CD14-positive monocyte (primary cell): ENCODE measurements around the gene DAP3. TPM values are rescaled to one million over a fixed set of nuclear protein-coding genes. Genes with fewer than 3 reads are reported as not detected.
A peak's percentile ranks its signal among the peaks of the same experiment; 100 is the strongest.
"Not testable (repeated sequence)": the region's sequence is repeated elsewhere in the genome, so short reads cannot be mapped to it uniquely, and the experiment has no call there.

Experiments
- DNase-seq, 3 donors: peaks; one replicate each; pipeline ENCODE4 v3.0.0-alpha.2; 2011 to 2022
- H2AFZ ChIP-seq: 2 replicates; pipeline ENCODE4 v1.6.0; 2012; ENCODE audit warnings: mild to moderate bottlenecking, low read depth, low read length, inconsistent platforms; ENCODE audit not compliant: insufficient read depth, poor library complexity, severe bottlenecking
- H3K27ac ChIP-seq, 2 donors: 1 replicate in 1 of 2; 2 replicates in 1 of 2; pipeline ENCODE4 v1.5.1; 2012 to 2013; ENCODE audit warnings: low read length in 2 of 2, control low read depth in 1 of 2, inconsistent platforms in 1 of 2, low read depth in 1 of 2, mild to moderate bottlenecking in 1 of 2
- H3K27me3 ChIP-seq, 2 donors: one replicate each; pipeline versions ENCODE4 v1.6.0 to v1.6.1; 2011 to 2013; ENCODE audit warnings: low read length in 2 of 2; ENCODE audit not compliant: control insufficient read depth in 2 of 2, insufficient read depth in 2 of 2
- H3K36me3 ChIP-seq, 2 donors: replicated peaks in 1 of 2; 1 replicate in 1 of 2; 2 replicates in 1 of 2; pipeline versions ENCODE4 v1.5.1 to v1.6.1; 2012 to 2013; ENCODE audit warnings: low read length in 2 of 2, control low read depth in 1 of 2, inconsistent platforms in 1 of 2, mild to moderate bottlenecking in 1 of 2; ENCODE audit not compliant: insufficient read depth in 2 of 2, control insufficient read depth in 1 of 2
- H3K4me1 ChIP-seq, 2 donors: 1 replicate in 1 of 2; 2 replicates in 1 of 2; pipeline versions ENCODE4 v1.5.1 to v1.6.1; 2012 to 2013; ENCODE audit warnings: low read length in 2 of 2, control low read depth in 1 of 2, inconsistent platforms in 1 of 2, mild to moderate bottlenecking in 1 of 2, moderate library complexity in 1 of 2; ENCODE audit not compliant: insufficient read depth in 2 of 2, control insufficient read depth in 1 of 2
- H3K4me2 ChIP-seq: replicated peaks from 2 replicates; pipeline ENCODE3; 2012; ENCODE audit warnings: low read length, moderate library complexity, mild to moderate bottlenecking; ENCODE audit not compliant: poor library complexity, severe bottlenecking; ENCODE audit errors: extremely low read depth
- H3K4me3 ChIP-seq, 3 experiments: fragments of 200-600 bp in 1 of 3; sonication (generic) in 1 of 3; replicated peaks in 1 of 3; 1 replicate in 2 of 3; 2 replicates in 1 of 3; pipeline ENCODE4 v1.5.1; 2011 to 2013; ENCODE audit warnings: low read length in 3 of 3, mild to moderate bottlenecking in 3 of 3, control low read depth in 2 of 3, low read depth in 2 of 3, inconsistent platforms in 1 of 3, moderate library complexity in 1 of 3
- H3K79me2 ChIP-seq: 2 replicates; pipeline ENCODE4 v1.6.0; 2012; ENCODE audit warnings: mild to moderate bottlenecking, control low read depth, inconsistent platforms, low read length, moderate library complexity; ENCODE audit not compliant: insufficient read depth
- H3K9ac ChIP-seq: 2 replicates; pipeline ENCODE4 v1.6.0; 2017; ENCODE audit warnings: low read length, mild to moderate bottlenecking; ENCODE audit not compliant: insufficient read depth, poor library complexity, severe bottlenecking
- H3K9me3 ChIP-seq, 2 donors: replicated peaks in 1 of 2; 1 replicate in 1 of 2; 2 replicates in 1 of 2; pipeline versions ENCODE4 v1.5.1 to v1.6.1; 2012 to 2013; ENCODE audit warnings: low read length in 2 of 2, control low read depth in 1 of 2; ENCODE audit not compliant: control insufficient read depth in 1 of 2, insufficient read depth in 1 of 2
- H4K20me1 ChIP-seq: 2 replicates; pipeline ENCODE4 v1.6.0; 2012; ENCODE audit warnings: mild to moderate bottlenecking, low read length, control low read depth, moderate library complexity; ENCODE audit not compliant: insufficient read depth
- H3K27ac Mint-ChIP-seq, 7 donors: one replicate each; pipeline ENCODE4 v1.8.0; 2020; ENCODE audit warnings: mild to moderate bottlenecking in 7 of 7, mixed read lengths in 7 of 7, moderate library complexity in 6 of 7, inconsistent platforms in 2 of 7
- H3K27me3 Mint-ChIP-seq, 3 donors: one replicate each; pipeline ENCODE4 v1.8.0; 2021 to 2022; ENCODE audit warnings: low read depth in 3 of 3, mild to moderate bottlenecking in 3 of 3, mixed read lengths in 3 of 3, moderate library complexity in 3 of 3, inconsistent platforms in 1 of 3
- H3K36me3 Mint-ChIP-seq, 2 donors: one replicate each; pipeline ENCODE4 v1.8.0; 2020; ENCODE audit warnings: mixed read lengths in 2 of 2, inconsistent platforms in 1 of 2, mild to moderate bottlenecking in 1 of 2
- H3K4me1 Mint-ChIP-seq: one replicate; pipeline ENCODE4 v1.8.0; 2020; ENCODE audit warnings: mild to moderate bottlenecking, mixed read lengths
- H3K4me3 Mint-ChIP-seq, 2 donors: one replicate each; pipeline ENCODE4 v1.8.0; 2020; ENCODE audit warnings: mild to moderate bottlenecking in 2 of 2, mixed read lengths in 2 of 2, moderate library complexity in 1 of 2
- H3K9me3 Mint-ChIP-seq, 7 donors: one replicate each; pipeline ENCODE4 v1.8.0; 2020 to 2022; ENCODE audit warnings: mixed read lengths in 7 of 7, mild to moderate bottlenecking in 6 of 7, moderate library complexity in 6 of 7, inconsistent platforms in 2 of 7
- WGBS: methylation state at CpG from one replicate; pipeline ENCODE4 v1.1.5; 2013; ENCODE audit warnings: missing lambda C conversion rate; ENCODE audit not compliant: insufficient coverage; 5-methylcytosine and 5-hydroxymethylcytosine counted together
- intact Hi-C, 2 donors: fragments of 100-400 bp; cut with micrococcal nuclease; formaldehyde crosslinking; loops; one replicate each; pipeline versions ENCODE4 v1.15.0 to v1.15.1; 2023
- polyA plus RNA-seq, 3 donors: library from polyadenylated mRNA; depleted of rRNA in 1 of 3; unstranded in 2 of 3; stranded (reverse) in 1 of 3; fragments of 300-500 nt in 2 of 3; fragments of >200 nt in 1 of 3; fragmentation: Illumina TruSeq in 2 of 3; gene quantifications; 1 replicate in 2 of 3; 2 replicates in 1 of 3; pipeline ENCODE4 v1.2.3, GENCODE V29; 2012 to 2021
- TF ChIP-seq, protein P1 (sequence below): fragments of 200-600 bp; IDR thresholded peaks from one replicate; pipeline ENCODE4 v1.8.0; 2022; ENCODE audit warnings: antibody characterized with exemption, mild to moderate bottlenecking

DAP3 gene
- polyA plus RNA-seq, 3 donors = 69.0 to 79.3 (median 72.7) TPM

DNA sequence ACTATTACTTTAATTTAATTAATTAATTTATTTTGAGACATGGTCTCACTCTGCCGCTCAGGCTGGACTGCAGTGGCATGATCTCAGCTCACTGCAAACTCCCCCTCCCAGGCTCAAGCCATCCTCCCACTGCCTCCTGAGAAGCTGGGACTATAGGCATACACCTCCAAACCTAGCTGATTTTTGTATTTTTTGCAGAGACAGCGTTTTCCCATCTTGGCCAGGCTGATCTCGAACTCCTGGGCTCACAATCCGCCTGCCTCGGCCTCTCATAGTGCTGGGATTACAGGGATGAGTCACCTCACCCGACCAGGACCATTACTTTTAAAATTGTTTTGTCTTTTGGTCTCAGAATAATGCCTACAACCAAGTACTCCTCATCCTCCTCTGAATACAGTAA lies 15.9 kb upstream of the DAP3 start:
- Mint-ChIP-seq H3K9me3 (no peaks in the 10 kb centered on the region), H3K36me3 (peaks cover 81 to 94% of the 10 kb centered on the region in 2 donors), H3K4me1 (peaks cover 16% of the 10 kb centered on the region), H3K27me3 (no peaks in the 10 kb centered on the region), H3K4me3 (no peak overlapping the region), H3K27ac (peak overlapping the region in 1 of 7 donors; percentile 58)
- no peak overlapping the region for H3K27ac ChIP-seq
- no peak overlapping the region for H2AFZ ChIP-seq
- no peaks in the 10 kb centered on the region for H3K79me2 ChIP-seq
- DNase-seq = no peak
- WGBS = 100% methylated on average over 2 of the region's 6 CpGs
- H3K27me3 ChIP-seq = no peaks in the 10 kb centered on the region
- no peak overlapping the region for H3K4me3 ChIP-seq
- peaks cover 9 to 14% of the 10 kb centered on the region in 2 donors for H3K4me1 ChIP-seq
- H3K4me2 ChIP-seq = no peak overlapping the region
- H3K36me3 ChIP-seq = peaks cover 84 to 99% of the 10 kb centered on the region in 2 donors
- intact Hi-C loops = no loop called here
- TF ChIP-seq, protein P1, sequence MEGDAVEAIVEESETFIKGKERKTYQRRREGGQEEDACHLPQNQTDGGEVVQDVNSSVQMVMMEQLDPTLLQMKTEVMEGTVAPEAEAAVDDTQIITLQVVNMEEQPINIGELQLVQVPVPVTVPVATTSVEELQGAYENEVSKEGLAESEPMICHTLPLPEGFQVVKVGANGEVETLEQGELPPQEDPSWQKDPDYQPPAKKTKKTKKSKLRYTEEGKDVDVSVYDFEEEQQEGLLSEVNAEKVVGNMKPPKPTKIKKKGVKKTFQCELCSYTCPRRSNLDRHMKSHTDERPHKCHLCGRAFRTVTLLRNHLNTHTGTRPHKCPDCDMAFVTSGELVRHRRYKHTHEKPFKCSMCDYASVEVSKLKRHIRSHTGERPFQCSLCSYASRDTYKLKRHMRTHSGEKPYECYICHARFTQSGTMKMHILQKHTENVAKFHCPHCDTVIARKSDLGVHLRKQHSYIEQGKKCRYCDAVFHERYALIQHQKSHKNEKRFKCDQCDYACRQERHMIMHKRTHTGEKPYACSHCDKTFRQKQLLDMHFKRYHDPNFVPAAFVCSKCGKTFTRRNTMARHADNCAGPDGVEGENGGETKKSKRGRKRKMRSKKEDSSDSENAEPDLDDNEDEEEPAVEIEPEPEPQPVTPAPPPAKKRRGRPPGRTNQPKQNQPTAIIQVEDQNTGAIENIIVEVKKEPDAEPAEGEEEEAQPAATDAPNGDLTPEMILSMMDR = no peak
- H4K20me1 ChIP-seq = peaks cover 43% of the 10 kb centered on the region
- no peak overlapping the region for H3K9ac ChIP-seq
- H3K9me3 ChIP-seq = no peaks in the 10 kb centered on the region

DNA sequence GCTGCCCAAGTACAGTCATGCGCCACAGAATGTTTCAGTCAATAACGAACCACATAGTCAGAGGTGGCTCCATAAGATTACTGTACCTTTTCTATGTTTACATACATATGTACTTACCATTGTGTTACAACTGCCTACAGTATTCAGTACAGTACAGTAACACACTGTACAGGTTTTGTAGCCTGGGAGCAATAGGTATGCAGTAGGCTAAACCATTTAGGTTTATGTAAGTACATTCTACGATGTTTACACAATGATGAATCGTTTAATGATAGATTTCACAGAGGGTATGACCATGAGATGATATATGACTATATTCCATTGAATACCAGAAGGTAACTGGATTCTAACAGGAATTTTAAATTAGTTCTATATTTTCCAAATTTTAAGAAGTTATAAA lies 10.9 kb upstream of the DAP3 start:
- Histone ChIP-seq H3K9me3 (no peaks in the 10 kb centered on the region), H3K9ac (no peak overlapping the region), H4K20me1 (peaks cover 83% of the 10 kb centered on the region), H3K79me2 (peaks cover 35% of the 10 kb centered on the region), H3K27me3 (no peaks in the 10 kb centered on the region), H3K27ac (no peak overlapping the region), H3K4me1 (peaks cover 9 to 14% of the 10 kb centered on the region in 2 donors), H3K36me3 (peaks cover 67 to 94% of the 10 kb centered on the region in 2 donors), H3K4me2 (no peak overlapping the region), H3K4me3 (no peak overlapping the region), H2AFZ (no peak overlapping the region)
- Mint-ChIP-seq H3K9me3 (no peaks in the 10 kb centered on the region), H3K27ac (no peak overlapping the region), H3K36me3 (peaks cover 66 to 78% of the 10 kb centered on the region in 2 donors), H3K27me3 (no peaks in the 10 kb centered on the region), H3K4me3 (no peak overlapping the region), H3K4me1 (peaks cover 16% of the 10 kb centered on the region)
- no peak for DNase-seq
- intact Hi-C loops = no loop called here
- TF ChIP-seq, protein P1 = no peak
- WGBS = 100% methylated on average over 2 of the region's 4 CpGs

DNA sequence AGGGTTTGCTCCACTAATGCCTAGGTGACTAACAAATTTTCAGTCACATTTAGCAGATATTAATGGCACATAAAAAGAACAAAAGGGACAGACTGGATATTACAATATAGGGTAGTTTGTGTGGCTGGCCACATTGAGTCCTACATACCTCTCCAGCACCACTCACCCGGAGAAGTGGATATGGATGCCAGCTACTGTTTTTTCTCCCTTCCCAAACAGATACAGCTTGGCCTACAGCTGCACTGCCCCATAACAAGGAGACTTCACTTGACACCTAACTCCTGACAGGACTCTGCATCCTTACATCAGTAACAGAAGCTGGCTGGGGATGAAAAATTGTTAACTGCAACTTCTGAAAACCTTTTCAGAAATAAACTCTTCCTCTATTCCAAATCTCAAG lies 9.9 kb upstream of the DAP3 start:
- H3K4me3 ChIP-seq, H2AFZ ChIP-seq, H3K27me3 ChIP-seq, H3K4me3 Mint-ChIP-seq, H3K9ac ChIP-seq, DNase-seq, H3K9me3 ChIP-seq, H3K27me3 Mint-ChIP-seq, intact Hi-C loops, H3K27ac ChIP-seq, H3K9me3 Mint-ChIP-seq, H3K4me2 ChIP-seq: not testable (repeated sequence)
- peaks cover 23% of the 10 kb centered on the region for H3K4me1 Mint-ChIP-seq
- peaks cover 9 to 14% of the 10 kb centered on the region in 2 donors for H3K4me1 ChIP-seq
- peak overlapping the region in 2 of 7 donors; percentile 57 to 68 for H3K27ac Mint-ChIP-seq
- WGBS = no CpG with 5 or more reads among the region's 1 CpG
- H4K20me1 ChIP-seq = peaks cover 91% of the 10 kb centered on the region
- peaks cover 62 to 73% of the 10 kb centered on the region in 2 donors for H3K36me3 Mint-ChIP-seq
- H3K36me3 ChIP-seq = peaks cover 60 to 94% of the 10 kb centered on the region in 2 donors
- peaks cover 44% of the 10 kb centered on the region for H3K79me2 ChIP-seq
